Spleen (tissue), 11 donors: ENCODE data around the gene PPM1A. TPM values are rescaled to one million over a fixed set of nuclear protein-coding genes. Genes with fewer than 3 reads are reported as not detected.

ENCODE experiments used
- DNase-seq: peaks from one replicate; pipeline ENCODE4 v3.0.0-alpha.2; 2020
- H3K27ac ChIP-seq, 8 donors: fragments of 200-600 bp; sonication (generic) in 7 of 8; 1 replicate in 4 of 8; 2 replicates in 4 of 8; pipeline versions ENCODE4 v1.5.0 to v1.8.0; 2016 to 2021; ENCODE audit warnings: inconsistent platforms in 4 of 8, mild to moderate bottlenecking in 4 of 8, moderate library complexity in 1 of 8
- H3K27me3 ChIP-seq, 7 donors: fragments of 200-600 bp; sonication (generic) in 6 of 7; replicated peaks in 1 of 7; 1 replicate in 4 of 7; 2 replicates in 3 of 7; pipeline versions ENCODE4 v1.5.0 to v1.8.0; 2016 to 2021; ENCODE audit warnings: inconsistent platforms in 3 of 7, mild to moderate bottlenecking in 1 of 7
- H3K36me3 ChIP-seq, 6 donors: fragments of 200-600 bp; sonication (generic) in 5 of 6; 1 replicate in 4 of 6; 2 replicates in 2 of 6; pipeline versions ENCODE4 v1.5.0 to v1.8.0; 2016 to 2021; ENCODE audit warnings: inconsistent platforms in 2 of 6
- H3K4me1 ChIP-seq, 6 donors: fragments of 200-600 bp; sonication (generic) in 5 of 6; 1 replicate in 3 of 6; 2 replicates in 3 of 6; pipeline versions ENCODE4 v1.5.0 to v1.8.0; 2016 to 2021; ENCODE audit warnings: inconsistent platforms in 3 of 6
- H3K4me3 ChIP-seq, 8 donors: fragments of 200-600 bp; sonication (generic) in 7 of 8; 1 replicate in 4 of 8; 2 replicates in 4 of 8; pipeline versions ENCODE4 v1.5.0 to v1.8.0; 2016 to 2021; ENCODE audit warnings: inconsistent platforms in 4 of 8, mild to moderate bottlenecking in 4 of 8, moderate library complexity in 2 of 8
- H3K9me3 ChIP-seq, 8 donors: fragments of 200-600 bp; sonication (generic) in 7 of 8; 1 replicate in 4 of 8; 2 replicates in 4 of 8; pipeline versions ENCODE4 v1.5.0 to v1.8.0; 2016 to 2021; ENCODE audit warnings: inconsistent platforms in 4 of 8
- CTCF ChIP-seq, 11 experiments: fragments of 200-600 bp in 7 of 11; fragments of 450-650 bp in 4 of 11; sonication (generic) in 4 of 11; IDR thresholded peaks in 8 of 11; conservative IDR thresholded peaks in 3 of 11; 1 replicate in 7 of 11; 2 replicates in 4 of 11; pipeline versions ENCODE4 v1.4.0 to v1.8.0; 2016 to 2021; ENCODE audit warnings: antibody characterized with exemption in 11 of 11, inconsistent platforms in 4 of 11, mild to moderate bottlenecking in 1 of 11
- POLR2A ChIP-seq, 3 donors: fragments of 450-650 bp; IDR thresholded peaks; one replicate each; pipeline ENCODE4 v1.5.1; 2017; ENCODE audit warnings: antibody characterized with exemption in 3 of 3, mild to moderate bottlenecking in 1 of 3
- POLR2AphosphoS5 ChIP-seq, 3 donors: sonication (generic); formaldehyde crosslinking; IDR thresholded peaks; one replicate each; pipeline ENCODE4 v1.5.1; 2017; ENCODE audit warnings: antibody characterized with exemption in 3 of 3
- WGBS, 5 donors: extraction: QIAGEN DNeasy Blood & Tissue Kit in 3 of 5; methylation state at CpG; one replicate each; pipeline versions ENCODE4 v1.1.5 to v1.1.7; 2013 to 2018; 5-methylcytosine and 5-hydroxymethylcytosine counted together
- intact Hi-C: fragments of 100-400 bp; cut with DNase I; formaldehyde crosslinking; loops from one replicate; pipeline ENCODE4 v1.15.0; 2023; ENCODE audit warnings: low total_unique reads
- polyA plus RNA-seq, 3 donors: library from polyadenylated mRNA; stranded (reverse); fragments of 200-250 nt; gene quantifications; one replicate each; pipeline ENCODE4 v1.2.1, GENCODE V29; 2013
- total RNA-seq, 7 donors: library from RNA; depleted of rRNA in 3 of 7; stranded (reverse); fragments of >200 nt in 3 of 7; fragmentation: NEBNext Ultra II Directional in 4 of 7; extraction: Animal tissue kit (Norgen Biotek cat#: 25700) in 4 of 7; gene quantifications; one replicate each; pipeline versions ENCODE4 v1.1.0 to v1.2.1, GENCODE V29; 2016 to 2021
- donor health status: healthy with polysubstance abuse.
- donor health status: DM: no; HTN: no; CAD: no; lungs with moderate emphysema.
- donor health status: DM: no; HTN: no; CAD: no.
- donor health status: Bipolar disorder and iron deficiency.
- donor health status: healthy.
- donor health status: DM: no; HTN: no; CAD: no.
- donor health status: DM: yes; HTN: yes; CAD: no.

The PPM1A gene
- total and polyA plus RNA-seq, 10 donors, result 15.5 to 63.0 (median 45.0) TPM

GRCh38 chr14:60329274-60329673 is 80.3 kb downstream of the PPM1A start:
- WGBS, 5 donors, result 60 to 84% (median 75%) methylated on average over 2 of the region's 2 CpGs
- Histone ChIP-seq H3K9me3 (no peaks in the 10 kb centered on the region), H3K27me3 (peaks cover 0 to 39% (median 8%) of the 10 kb centered on the region in 7 donors), H3K36me3 (no peaks in the 10 kb centered on the region), H3K4me1 (peaks cover 0 to 41% (median 20%) of the 10 kb centered on the region in 6 donors), H3K4me3 (no peak overlapping the region), H3K27ac (no peak overlapping the region)
- TF ChIP-seq POLR2A (IDR thresholded peaks at IDR 0.05), result no peak
- TF ChIP-seq POLR2AphosphoS5 (IDR thresholded peaks at IDR 0.05), result no peak
- no peak for TF ChIP-seq CTCF (IDR thresholded peaks at IDR 0.05 in 8 of 11, conservative IDR thresholded peaks at IDR 0.05 in 3 of 11)
- intact Hi-C loops, result no loop called here
- no peak for DNase-seq

- Histone ChIP-seq H3K36me3 (no peaks in the 10 kb centered on the region), H3K27ac (peak overlapping the region; percentile 20 to 81 (median 64)), H3K4me3 (peak overlapping the region; percentile 35 to 71 (median 46)), H3K9me3 (no peaks in the 10 kb centered on the region), H3K4me1 (peaks cover 0 to 41% (median 20%) of the 10 kb centered on the region in 6 donors), H3K27me3 (peaks cover 0 to 41% (median 8%) of the 10 kb centered on the region in 7 donors)
- DNase-seq, result peak; percentile 91
- intact Hi-C loops, result no loop called here
- WGBS, 5 donors, result 1 to 7% (median 4%) methylated on average over 24 of the region's 24 CpGs
- peak in 2 of 3 donors; percentile 30 to 41 for TF ChIP-seq POLR2AphosphoS5 (IDR thresholded peaks at IDR 0.05)
- TF ChIP-seq POLR2A (IDR thresholded peaks at IDR 0.05), result no peak
- peak; percentile 57 to 90 (median 86) for TF ChIP-seq CTCF (IDR thresholded peaks at IDR 0.05 in 8 of 11, conservative IDR thresholded peaks at IDR 0.05 in 3 of 11)
Observed at GRCh38 chr14:60331201-60332045, 82.4 kb downstream of the PPM1A start.

- WGBS, 5 donors, result 27 to 36% (median 32%) methylated on average over 2 of the region's 2 CpGs
- DNase-seq, result no peak
- H3K27me3 ChIP-seq, result peaks cover 0 to 42% (median 8%) of the 10 kb centered on the region in 7 donors
- no peaks in the 10 kb centered on the region for H3K9me3 ChIP-seq
- no peaks in the 10 kb centered on the region for H3K36me3 ChIP-seq
- H3K4me1 ChIP-seq, result peaks cover 0 to 39% (median 19%) of the 10 kb centered on the region in 6 donors
- TF ChIP-seq POLR2AphosphoS5 (IDR thresholded peaks at IDR 0.05) (no peak), CTCF (IDR thresholded peaks at IDR 0.05 in 8 of 11, conservative IDR thresholded peaks at IDR 0.05 in 3 of 11) (peak in 4 of 11 experiments; percentile 1 to 27 (median 7))
- H3K27ac ChIP-seq, result peak overlapping the region in 4 of 8 donors; percentile 60 to 81 (median 74)
- intact Hi-C loops, result no loop called here
- peak overlapping the region in 6 of 8 donors; percentile 42 to 71 (median 48) for H3K4me3 ChIP-seq
Observed at GRCh38 chr14:60332046-60332399, 83.0 kb downstream of the PPM1A start.

- Histone ChIP-seq H3K9me3 (no peaks in the 10 kb centered on the region), H3K27ac (no peak overlapping the region), H3K4me1 (peaks cover 0 to 30% (median 11%) of the 10 kb centered on the region in 6 donors), H3K4me3 (no peak overlapping the region), H3K36me3 (no peaks in the 10 kb centered on the region), H3K27me3 (peaks cover 0 to 41% (median 3%) of the 10 kb centered on the region in 7 donors)
- no peak for TF ChIP-seq POLR2AphosphoS5 (IDR thresholded peaks at IDR 0.05)
- intact Hi-C loops, result no loop called here
- no peak for DNase-seq
- WGBS, 5 donors, result 43 to 55% (median 54%) methylated on average over 5 of the region's 5 CpGs
Observed at GRCh38 chr14:60332869-60333268, 83.8 kb downstream of the PPM1A start.
